ENCODE measurements around the gene ATP13A3. TPM values are rescaled to one million over a fixed set of nuclear protein-coding genes. Genes with fewer than 3 reads are reported as not detected.
"Not testable (repeated sequence)": the region's sequence is repeated elsewhere in the genome, so short reads cannot be mapped to it uniquely, and the experiment has no call there.

The ATP13A3 gene
- total RNA-seq, 6 donors from 2014 or later: 67.9 to 152 (median 94.6) TPM

DNA sequence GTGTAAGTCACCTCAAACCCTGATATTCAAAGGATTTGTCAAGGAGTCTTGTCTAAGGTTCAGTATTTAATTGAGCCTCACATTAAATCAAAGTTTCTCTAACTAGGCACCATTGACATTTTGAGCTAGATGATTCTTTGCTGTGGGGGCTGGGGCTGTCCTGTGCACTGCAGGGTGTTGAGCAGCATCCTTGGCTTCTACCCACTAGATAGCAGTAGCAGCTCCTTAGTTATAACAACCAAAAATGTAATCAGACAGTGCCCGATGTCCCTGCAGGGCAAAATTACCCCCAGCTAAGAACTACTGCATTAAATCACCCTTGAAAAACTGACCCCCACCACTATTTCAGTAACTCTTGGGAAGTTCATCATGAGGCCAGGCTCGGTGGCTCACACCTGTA is 17.3 kb upstream of the ATP13A3 start:
- 86 to 93% methylated on average over 2 of the region's 2 CpGs for WGBS, 2 donors
- TF ChIP-seq, protein P1, sequence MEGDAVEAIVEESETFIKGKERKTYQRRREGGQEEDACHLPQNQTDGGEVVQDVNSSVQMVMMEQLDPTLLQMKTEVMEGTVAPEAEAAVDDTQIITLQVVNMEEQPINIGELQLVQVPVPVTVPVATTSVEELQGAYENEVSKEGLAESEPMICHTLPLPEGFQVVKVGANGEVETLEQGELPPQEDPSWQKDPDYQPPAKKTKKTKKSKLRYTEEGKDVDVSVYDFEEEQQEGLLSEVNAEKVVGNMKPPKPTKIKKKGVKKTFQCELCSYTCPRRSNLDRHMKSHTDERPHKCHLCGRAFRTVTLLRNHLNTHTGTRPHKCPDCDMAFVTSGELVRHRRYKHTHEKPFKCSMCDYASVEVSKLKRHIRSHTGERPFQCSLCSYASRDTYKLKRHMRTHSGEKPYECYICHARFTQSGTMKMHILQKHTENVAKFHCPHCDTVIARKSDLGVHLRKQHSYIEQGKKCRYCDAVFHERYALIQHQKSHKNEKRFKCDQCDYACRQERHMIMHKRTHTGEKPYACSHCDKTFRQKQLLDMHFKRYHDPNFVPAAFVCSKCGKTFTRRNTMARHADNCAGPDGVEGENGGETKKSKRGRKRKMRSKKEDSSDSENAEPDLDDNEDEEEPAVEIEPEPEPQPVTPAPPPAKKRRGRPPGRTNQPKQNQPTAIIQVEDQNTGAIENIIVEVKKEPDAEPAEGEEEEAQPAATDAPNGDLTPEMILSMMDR (IDR thresholded peaks at IDR 0.05): no peak
- no peak for TF ChIP-seq EP300 (IDR thresholded peaks at IDR 0.05)
- TF ChIP-seq POLR2AphosphoS5 (IDR thresholded peaks at IDR 0.05): no peak
- no peak for TF ChIP-seq POLR2A (IDR thresholded peaks at IDR 0.05)
- H3K27ac ChIP-seq: no peak overlapping the region
- DNase-seq (no peak), ATAC-seq (ENCODE audit: low FRiP score in 2 of 2) (no peak)
- no peaks in the 10 kb centered on the region for H3K27me3 ChIP-seq
- H3K9me3 ChIP-seq: no peaks in the 10 kb centered on the region
- peaks cover 0 to 6% (median 0%) of the 10 kb centered on the region in 4 donors for H3K4me1 ChIP-seq
- H3K4me3 ChIP-seq: no peak overlapping the region
- no peaks in the 10 kb centered on the region for H3K36me3 ChIP-seq

DNA sequence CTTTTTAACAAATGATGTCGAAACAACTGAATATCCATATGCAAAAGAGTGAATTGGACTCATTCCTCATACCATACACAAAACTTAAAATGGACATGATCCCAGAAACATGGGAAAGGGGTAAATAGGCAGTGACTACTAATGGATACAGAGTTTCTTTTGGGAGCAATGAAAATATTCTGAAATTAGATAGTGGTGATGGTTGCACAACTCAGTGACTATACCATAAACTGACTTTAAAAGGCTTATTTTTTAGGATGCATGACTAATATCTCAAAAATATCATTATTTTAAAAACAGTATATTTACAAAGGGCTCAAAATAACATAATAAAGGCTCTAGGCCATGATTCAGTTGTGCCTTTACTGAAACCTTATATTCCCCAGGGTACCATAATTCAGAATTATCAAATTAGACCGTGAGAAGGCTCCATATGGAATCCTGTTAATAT is 16.3 kb upstream of the ATP13A3 start:
- Histone ChIP-seq H3K9me3 (no peaks in the 10 kb centered on the region), H3K36me3 (no peaks in the 10 kb centered on the region), H3K27me3 (no peaks in the 10 kb centered on the region), H3K4me1 (peaks cover 0 to 2% (median under 1%) of the 10 kb centered on the region in 4 donors), H3K4me3 (no peak overlapping the region), H3K27ac (no peak overlapping the region)
- ATAC-seq (ENCODE audit: low FRiP score in 2 of 2) (no peak), DNase-seq (no peak)
- WGBS, 2 donors: 91 to 100% methylated on average over 2 of the region's 2 CpGs
- TF ChIP-seq, protein P1 (IDR thresholded peaks at IDR 0.05): no peak
- TF ChIP-seq POLR2A (IDR thresholded peaks at IDR 0.05) (no peak), POLR2AphosphoS5 (IDR thresholded peaks at IDR 0.05) (no peak), EP300 (IDR thresholded peaks at IDR 0.05) (no peak)

DNA sequence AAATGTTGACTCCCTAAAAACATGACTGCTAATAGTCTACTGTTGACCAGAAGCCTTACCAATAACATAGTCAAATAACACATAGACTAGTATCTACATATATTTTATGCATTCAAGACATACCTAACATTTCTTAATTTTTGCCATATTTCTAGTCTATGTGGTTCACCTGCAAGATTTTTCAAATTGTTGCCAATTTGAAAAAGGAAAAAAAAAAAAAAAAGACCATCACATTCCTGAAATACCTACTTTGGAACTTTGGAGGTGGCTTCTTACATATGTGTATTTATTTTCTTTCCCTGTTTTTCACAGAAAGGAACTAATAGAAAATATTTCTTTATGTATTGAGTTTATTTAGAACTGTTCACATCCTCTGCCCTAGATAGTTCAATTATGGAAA is 13.4 kb upstream of the ATP13A3 start:
- DNase-seq (no peak), ATAC-seq (ENCODE audit: low FRiP score in 2 of 2) (no peak)
- Histone ChIP-seq H3K4me1 (peaks cover 4 to 6% (median 5%) of the 10 kb centered on the region in 4 donors), H3K36me3 (no peaks in the 10 kb centered on the region), H3K27me3 (no peaks in the 10 kb centered on the region), H3K4me3 (no peak overlapping the region), H3K27ac (no peak overlapping the region), H3K9me3 (no peaks in the 10 kb centered on the region)
- no peak for TF ChIP-seq POLR2AphosphoS5 (IDR thresholded peaks at IDR 0.05)

DNA sequence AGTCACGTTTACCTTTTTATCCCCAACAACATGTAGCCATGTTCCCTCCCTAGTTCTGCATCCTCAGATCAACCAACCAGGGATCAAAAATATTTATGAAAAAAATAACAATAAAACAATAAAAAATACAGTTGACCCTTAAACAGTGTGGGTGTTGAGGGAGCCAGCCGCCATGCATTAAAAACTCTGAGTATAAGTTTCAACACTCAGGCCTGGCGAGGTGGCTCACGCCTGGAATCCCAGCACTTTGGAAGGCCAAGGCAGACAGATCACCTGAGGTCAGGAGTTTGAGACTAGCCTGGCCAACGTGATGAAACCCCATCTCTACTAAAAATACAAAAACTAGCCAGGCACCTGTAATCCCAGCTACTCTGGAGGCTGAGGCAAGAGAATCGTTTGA is 12.7 kb upstream of the ATP13A3 start:
- not testable (repeated sequence) for H3K27me3 ChIP-seq; H3K36me3 ChIP-seq; ATAC-seq (ENCODE audit: low FRiP score in 2 of 2); H3K9me3 ChIP-seq; DNase-seq; H3K27ac ChIP-seq; H3K4me3 ChIP-seq; H3K4me1 ChIP-seq
- 95 to 99% methylated on average over 6 of the region's 6 CpGs for WGBS, 2 donors

DNA sequence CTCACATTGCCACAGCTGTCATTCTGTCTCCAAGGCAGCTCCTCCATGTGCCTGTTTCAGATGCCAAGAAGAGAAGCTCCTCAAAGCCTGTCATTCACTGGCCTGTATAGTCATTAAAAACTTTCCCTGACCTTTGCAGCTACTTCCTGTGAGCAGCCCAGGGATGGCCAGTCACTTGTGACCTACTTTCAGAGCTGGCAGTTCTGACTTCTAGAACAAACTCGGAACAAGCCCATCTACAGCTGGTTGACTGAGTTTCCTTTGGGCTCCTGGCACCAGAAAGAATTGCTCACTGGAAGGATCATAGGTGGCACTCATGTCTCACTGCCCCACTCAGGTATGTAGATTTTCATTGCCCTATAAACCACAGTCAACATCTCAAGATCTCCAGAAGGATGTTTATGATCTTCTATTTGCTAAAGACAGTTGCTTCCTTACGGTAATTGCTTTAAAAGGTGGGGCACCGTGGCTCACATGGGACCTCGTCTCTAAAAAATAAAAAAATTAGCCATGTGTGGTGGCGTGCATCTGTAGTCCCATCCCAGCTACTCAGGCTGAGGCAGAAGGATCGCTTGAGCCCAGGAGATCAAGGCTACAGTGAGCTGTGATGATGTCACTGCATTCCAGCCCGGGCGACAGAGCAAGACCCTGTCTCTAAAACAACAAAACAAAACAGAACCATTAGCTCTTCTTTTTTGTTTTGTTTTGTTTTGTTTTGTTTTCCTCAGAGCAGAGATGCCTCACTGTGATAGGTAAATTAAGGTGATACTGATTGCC is 11.2 kb upstream of the ATP13A3 start:
- Histone ChIP-seq H3K9me3 (no peaks in the 10 kb centered on the region), H3K27ac (no peak overlapping the region), H3K4me3 (no peak overlapping the region), H3K4me1 (peaks cover 4 to 6% (median 5%) of the 10 kb centered on the region in 4 donors), H3K27me3 (no peaks in the 10 kb centered on the region), H3K36me3 (no peaks in the 10 kb centered on the region)
- TF ChIP-seq EP300 (IDR thresholded peaks at IDR 0.05): no peak
- DNase-seq: peak in 1 of 2 donors; percentile 54
- ATAC-seq (ENCODE audit: low FRiP score in 2 of 2): peak; percentile 65 to 69
- WGBS, 2 donors: 58 to 79% methylated on average over 7 to 8 of the region's 8 CpGs

DNA sequence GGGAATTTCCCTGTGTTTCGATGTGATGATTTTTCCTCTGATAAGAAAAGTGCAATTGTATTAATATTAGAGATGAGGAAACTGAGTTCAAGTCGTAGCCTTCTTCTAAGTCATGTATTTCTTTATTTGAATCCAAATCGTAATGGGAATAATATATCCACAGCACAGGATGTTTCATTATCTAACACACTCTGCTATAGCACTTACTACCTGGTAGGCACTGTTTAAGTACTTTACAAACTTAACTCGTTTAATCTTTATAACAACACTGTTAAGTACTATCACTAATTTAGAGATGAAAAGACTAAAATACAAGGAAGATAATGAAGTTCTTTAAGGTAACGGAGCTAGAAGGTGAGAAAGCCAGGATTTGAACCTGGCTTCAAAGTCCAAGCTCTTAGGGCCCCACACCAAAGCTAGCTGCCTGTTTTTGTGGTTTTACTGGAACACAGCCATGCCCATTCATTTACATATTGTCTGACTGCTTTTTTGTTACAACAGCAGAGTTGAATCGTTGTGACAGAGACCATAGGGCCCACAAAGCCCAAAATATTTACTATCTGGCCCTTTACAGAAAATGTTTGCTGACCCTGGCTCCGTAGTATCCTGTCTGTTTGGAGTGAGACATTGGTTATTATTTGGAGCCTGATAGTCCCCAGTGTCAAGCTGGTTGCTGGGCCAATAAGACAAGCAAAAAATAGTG is 9.6 kb upstream of the ATP13A3 start:
- 58 to 74% methylated on average over 7 of the region's 7 CpGs for WGBS, 2 donors
- H3K4me1 ChIP-seq: peaks cover 4 to 10% (median 7%) of the 10 kb centered on the region in 4 donors
- no peaks in the 10 kb centered on the region for H3K36me3 ChIP-seq
- no peaks in the 10 kb centered on the region for H3K27me3 ChIP-seq
- no peak for ATAC-seq (ENCODE audit: low FRiP score in 2 of 2)
- H3K9me3 ChIP-seq: no peaks in the 10 kb centered on the region
- no peak for DNase-seq
- H3K4me3 ChIP-seq: no peak overlapping the region
- TF ChIP-seq, protein P1 (IDR thresholded peaks at IDR 0.05): no peak
- TF ChIP-seq EP300 (IDR thresholded peaks at IDR 0.05) (no peak), POLR2A (IDR thresholded peaks at IDR 0.05) (no peak), POLR2AphosphoS5 (IDR thresholded peaks at IDR 0.05) (no peak)
- no peak overlapping the region for H3K27ac ChIP-seq

All from upper lobe of left lung (tissue), 6 donors.